ENCODE data around the gene PPHLN1. TPM values are rescaled to one million over a fixed set of nuclear protein-coding genes. Genes with fewer than 3 reads are reported as not detected.

Gene PPHLN1
- total RNA-seq, 1 donor from 2014 or later, result 65.3 TPM

DNA sequence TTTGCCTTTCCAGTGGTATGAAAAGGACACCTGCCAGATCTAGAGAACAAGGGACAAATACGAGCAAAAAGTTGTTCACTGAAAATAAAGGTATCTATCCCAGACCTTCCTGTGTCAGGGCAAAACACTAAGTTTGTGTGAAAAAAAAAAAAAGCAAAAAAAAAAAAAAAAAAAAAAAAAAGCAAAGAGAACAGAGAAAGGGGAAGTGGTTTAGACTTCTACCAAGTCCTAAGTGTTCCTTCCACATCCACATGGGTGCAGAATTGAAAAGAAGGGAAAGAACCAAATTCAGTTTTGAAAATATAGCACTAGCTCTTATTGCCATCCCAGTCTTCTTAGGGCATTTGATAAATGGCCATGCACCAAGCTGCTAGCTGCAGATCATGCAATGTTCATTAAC lies 41.8 kb upstream of the PPHLN1 start:
- H3K27me3 ChIP-seq (ENCODE audit: insufficient read depth, low read length), result peaks cover 4% of the 10 kb centered on the region
- H2AFZ ChIP-seq (ENCODE audit: low read depth, low read length), result no peak overlapping the region
- Mint-ChIP-seq H3K9me3 (ENCODE audit: unreplicated experiment) (no peaks in the 10 kb centered on the region), H3K36me3 (ENCODE audit: low read depth, unreplicated experiment) (no peaks in the 10 kb centered on the region), H3K4me3 (ENCODE audit: unreplicated experiment) (no peak overlapping the region), H3K27me3 (ENCODE audit: low read depth, unreplicated experiment) (peaks cover 4% of the 10 kb centered on the region), H3K27ac (ENCODE audit: unreplicated experiment) (no peak overlapping the region), H3K4me1 (ENCODE audit: low read depth, unreplicated experiment) (no peaks in the 10 kb centered on the region)
- H3K79me2 ChIP-seq (ENCODE audit: insufficient read depth, low read length), result no peaks in the 10 kb centered on the region
- DNase-seq (ENCODE audit: low read depth), result no peak
- no peak overlapping the region for H3K27ac ChIP-seq (ENCODE audit: low read depth, low read length)
- no peak overlapping the region for H3K4me3 ChIP-seq (ENCODE audit: insufficient read depth, low read depth, low read length)
- H3K9ac ChIP-seq (ENCODE audit: low read length), result no peak overlapping the region
- H4K20me1 ChIP-seq (ENCODE audit: insufficient read depth, low read length), result no peaks in the 10 kb centered on the region
- H3K4me2 ChIP-seq (ENCODE audit: low read length), result no peak overlapping the region
- no peaks in the 10 kb centered on the region for H3K36me3 ChIP-seq (ENCODE audit: insufficient read depth, low read length)
- no peaks in the 10 kb centered on the region for H3K4me1 ChIP-seq (ENCODE audit: insufficient read depth, low read length)
- FAIRE-seq, result no peak
- no peaks in the 10 kb centered on the region for H3K9me3 ChIP-seq (ENCODE audit: insufficient read depth, low read depth, low read length)
- TF ChIP-seq, protein P1, sequence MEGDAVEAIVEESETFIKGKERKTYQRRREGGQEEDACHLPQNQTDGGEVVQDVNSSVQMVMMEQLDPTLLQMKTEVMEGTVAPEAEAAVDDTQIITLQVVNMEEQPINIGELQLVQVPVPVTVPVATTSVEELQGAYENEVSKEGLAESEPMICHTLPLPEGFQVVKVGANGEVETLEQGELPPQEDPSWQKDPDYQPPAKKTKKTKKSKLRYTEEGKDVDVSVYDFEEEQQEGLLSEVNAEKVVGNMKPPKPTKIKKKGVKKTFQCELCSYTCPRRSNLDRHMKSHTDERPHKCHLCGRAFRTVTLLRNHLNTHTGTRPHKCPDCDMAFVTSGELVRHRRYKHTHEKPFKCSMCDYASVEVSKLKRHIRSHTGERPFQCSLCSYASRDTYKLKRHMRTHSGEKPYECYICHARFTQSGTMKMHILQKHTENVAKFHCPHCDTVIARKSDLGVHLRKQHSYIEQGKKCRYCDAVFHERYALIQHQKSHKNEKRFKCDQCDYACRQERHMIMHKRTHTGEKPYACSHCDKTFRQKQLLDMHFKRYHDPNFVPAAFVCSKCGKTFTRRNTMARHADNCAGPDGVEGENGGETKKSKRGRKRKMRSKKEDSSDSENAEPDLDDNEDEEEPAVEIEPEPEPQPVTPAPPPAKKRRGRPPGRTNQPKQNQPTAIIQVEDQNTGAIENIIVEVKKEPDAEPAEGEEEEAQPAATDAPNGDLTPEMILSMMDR (IDR thresholded peaks at IDR 0.05; ENCODE audit: insufficient read depth, low read depth, low read length), result no peak
- TF ChIP-seq EZH2 (IDR thresholded peaks at IDR 0.05; ENCODE audit: insufficient read depth, low read length), result no peak

DNA sequence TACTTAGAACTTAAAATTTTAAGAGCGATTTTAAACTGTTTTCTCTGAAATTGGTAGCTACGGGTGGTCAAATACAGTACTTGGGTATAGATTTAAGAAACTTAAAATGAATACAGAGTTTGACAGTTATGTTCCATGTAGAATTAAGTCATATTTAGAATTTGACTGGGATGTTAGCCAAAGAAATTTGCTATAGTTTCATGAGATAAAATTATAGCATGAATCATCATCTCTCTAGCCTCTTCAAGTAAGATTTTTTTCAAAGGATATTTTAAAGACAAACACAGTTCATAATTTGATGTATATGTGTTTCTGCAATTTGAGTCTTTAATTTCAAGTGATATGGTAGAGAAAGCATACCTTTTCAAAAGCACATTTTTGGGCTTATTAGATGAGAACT lies 41.1 kb upstream of the PPHLN1 start:
- Mint-ChIP-seq H3K4me3 (ENCODE audit: unreplicated experiment) (no peak overlapping the region), H3K9me3 (ENCODE audit: unreplicated experiment) (no peaks in the 10 kb centered on the region), H3K36me3 (ENCODE audit: low read depth, unreplicated experiment) (no peaks in the 10 kb centered on the region), H3K27me3 (ENCODE audit: low read depth, unreplicated experiment) (peaks cover 4% of the 10 kb centered on the region), H3K4me1 (ENCODE audit: low read depth, unreplicated experiment) (no peaks in the 10 kb centered on the region), H3K27ac (ENCODE audit: unreplicated experiment) (no peak overlapping the region)
- Histone ChIP-seq H3K36me3 (ENCODE audit: insufficient read depth, low read length) (no peaks in the 10 kb centered on the region), H4K20me1 (ENCODE audit: insufficient read depth, low read length) (no peaks in the 10 kb centered on the region), H3K9ac (ENCODE audit: low read length) (no peak overlapping the region), H2AFZ (ENCODE audit: low read depth, low read length) (no peak overlapping the region), H3K4me1 (ENCODE audit: insufficient read depth, low read length) (no peaks in the 10 kb centered on the region), H3K27me3 (ENCODE audit: insufficient read depth, low read length) (peaks cover 4% of the 10 kb centered on the region), H3K27ac (ENCODE audit: low read depth, low read length) (no peak overlapping the region), H3K79me2 (ENCODE audit: insufficient read depth, low read length) (no peaks in the 10 kb centered on the region), H3K4me3 (ENCODE audit: insufficient read depth, low read depth, low read length) (no peak overlapping the region), H3K4me2 (ENCODE audit: low read length) (no peak overlapping the region), H3K9me3 (ENCODE audit: insufficient read depth, low read depth, low read length) (no peaks in the 10 kb centered on the region)
- FAIRE-seq (no peak), DNase-seq (ENCODE audit: low read depth) (peak; percentile 0)
- TF ChIP-seq, protein P1 (IDR thresholded peaks at IDR 0.05; ENCODE audit: insufficient read depth, low read depth, low read length), result no peak
- no peak for TF ChIP-seq EZH2 (IDR thresholded peaks at IDR 0.05; ENCODE audit: insufficient read depth, low read length)

- H3K27me3 Mint-ChIP-seq (ENCODE audit: low read depth, unreplicated experiment), result no peaks in the 10 kb centered on the region
- H3K9me3 ChIP-seq (ENCODE audit: insufficient read depth, low read depth, low read length), result no peaks in the 10 kb centered on the region
- H2AFZ ChIP-seq (ENCODE audit: low read depth, low read length), result no peak overlapping the region
- no peaks in the 10 kb centered on the region for H3K9me3 Mint-ChIP-seq (ENCODE audit: unreplicated experiment)
- H3K4me3 ChIP-seq (ENCODE audit: insufficient read depth, low read depth, low read length), result no peak overlapping the region
- no peak for DNase-seq (ENCODE audit: low read depth)
- no peak overlapping the region for H3K27ac Mint-ChIP-seq (ENCODE audit: unreplicated experiment)
- no peaks in the 10 kb centered on the region for H3K4me1 ChIP-seq (ENCODE audit: insufficient read depth, low read length)
- no peak overlapping the region for H3K27ac ChIP-seq (ENCODE audit: low read depth, low read length)
- no peaks in the 10 kb centered on the region for H3K4me1 Mint-ChIP-seq (ENCODE audit: low read depth, unreplicated experiment)
- H3K36me3 ChIP-seq (ENCODE audit: insufficient read depth, low read length), result no peaks in the 10 kb centered on the region
- H3K4me3 Mint-ChIP-seq (ENCODE audit: unreplicated experiment), result no peak overlapping the region
- no peaks in the 10 kb centered on the region for H3K79me2 ChIP-seq (ENCODE audit: insufficient read depth, low read length)
- TF ChIP-seq, protein P1 (IDR thresholded peaks at IDR 0.05; ENCODE audit: insufficient read depth, low read depth, low read length), result no peak
- TF ChIP-seq EZH2 (IDR thresholded peaks at IDR 0.05; ENCODE audit: insufficient read depth, low read length), result no peak
- H3K36me3 Mint-ChIP-seq (ENCODE audit: low read depth, unreplicated experiment), result no peaks in the 10 kb centered on the region
- no peaks in the 10 kb centered on the region for H4K20me1 ChIP-seq (ENCODE audit: insufficient read depth, low read length)
- peaks cover 4% of the 10 kb centered on the region for H3K27me3 ChIP-seq (ENCODE audit: insufficient read depth, low read length)
- H3K4me2 ChIP-seq (ENCODE audit: low read length), result no peak overlapping the region
- H3K9ac ChIP-seq (ENCODE audit: low read length), result no peak overlapping the region
- no peak for FAIRE-seq
Observed at GRCh38 chr12:42285431-42285830, 40.5 kb upstream of the PPHLN1 start.
